GM23248 (cell line): ENCODE data around the gene NBPF3. TPM values are rescaled to one million over a fixed set of nuclear protein-coding genes. Genes with fewer than 3 reads are reported as not detected.
"Not testable (repeated sequence)": the region's sequence is repeated elsewhere in the genome, so short reads cannot be mapped to it uniquely, and the experiment has no call there.

ENCODE experiments used
- DNase-seq: peaks from one replicate; pipeline ENCODE4 v3.0.0-alpha.2; 2015
- H2AFZ ChIP-seq: fragments of 200-600 bp; sonication (generic); 2 replicates; pipeline ENCODE4 v1.6.1; 2016; ENCODE audit warnings: antibody characterized with exemption
- H3F3A ChIP-seq: fragments of 200-600 bp; sonication (generic); 2 replicates; pipeline ENCODE4 v1.6.1; 2016; ENCODE audit warnings: mild to moderate bottlenecking, antibody characterized with exemption, mixed run types; ENCODE audit not compliant: insufficient read depth
- H3K27ac ChIP-seq: fragments of 200-600 bp; sonication (generic); 2 replicates; pipeline ENCODE4 v1.5.1; 2016; ENCODE audit warnings: mild to moderate bottlenecking
- H3K27me3 ChIP-seq: fragments of 200-600 bp; sonication (generic); replicated peaks from 2 replicates; pipeline ENCODE4 v1.6.1; 2016; ENCODE audit warnings: mild to moderate bottlenecking; ENCODE audit not compliant: insufficient read depth
- H3K36me3 ChIP-seq: fragments of 200-600 bp; sonication (generic); 2 replicates; pipeline ENCODE4 v1.6.1; 2016; ENCODE audit warnings: low read depth, mild to moderate bottlenecking
- H3K4me1 ChIP-seq: fragments of 200-600 bp; sonication (generic); 2 replicates; pipeline ENCODE4 v1.6.1; 2016; ENCODE audit warnings: mild to moderate bottlenecking; ENCODE audit not compliant: insufficient read depth
- H3K4me2 ChIP-seq: fragments of 200-600 bp; sonication (generic); one replicate; pipeline ENCODE4 v1.6.1; 2016; ENCODE audit warnings: mild to moderate bottlenecking; ENCODE audit not compliant: unreplicated experiment
- H3K4me3 ChIP-seq: fragments of 200-600 bp; sonication (generic); 2 replicates; pipeline ENCODE4 v1.5.1; 2016; ENCODE audit warnings: mild to moderate bottlenecking
- H3K79me2 ChIP-seq: fragments of 200-600 bp; sonication (generic); 2 replicates; pipeline ENCODE4 v1.6.1; 2016; ENCODE audit warnings: mild to moderate bottlenecking; ENCODE audit not compliant: insufficient read depth
- H3K9ac ChIP-seq: fragments of 200-600 bp; sonication (generic); 2 replicates; pipeline ENCODE4 v1.6.1; 2016; ENCODE audit warnings: mild to moderate bottlenecking
- H3K9me2 ChIP-seq: fragments of 200-600 bp; sonication (generic); 2 replicates; pipeline ENCODE4 v1.6.1; 2016; ENCODE audit warnings: mixed run types, mild to moderate bottlenecking, moderate library complexity; ENCODE audit not compliant: insufficient read depth
- H3K9me3 ChIP-seq: fragments of 200-600 bp; sonication (generic); one replicate; pipeline ENCODE4 v1.6.1; 2017; ENCODE audit warnings: low read depth
- H4K20me1 ChIP-seq: fragments of 200-600 bp; sonication (generic); 2 replicates; pipeline ENCODE4 v1.6.0; 2016; ENCODE audit not compliant: insufficient read depth
- EZH2 ChIP-seq: fragments of 200-600 bp; sonication (generic); IDR thresholded peaks from 2 replicates; pipeline ENCODE4 v1.6.1; 2018; ENCODE audit warnings: antibody characterized with exemption, mild to moderate bottlenecking; ENCODE audit not compliant: insufficient read depth, poor library complexity, severe bottlenecking
- EZH2phosphoT487 ChIP-seq: fragments of 200-600 bp; sonication (generic); IDR thresholded peaks from 2 replicates; pipeline ENCODE4 v1.6.1; 2018; ENCODE audit warnings: antibody characterized with exemption, moderate library complexity, mild to moderate bottlenecking, low read depth; ENCODE audit not compliant: insufficient read depth
- WGBS, 2 experiments: methylation state at CpG; one replicate each; pipeline ENCODE4 v1.1.6; 2015 to 2017; ENCODE audit warnings: low lambda C conversion rate in 2 of 2, low coverage in 1 of 2; ENCODE audit errors: missing lambda C conversion rate in 2 of 2; 5-methylcytosine and 5-hydroxymethylcytosine counted together
- in situ Hi-C: fragments of 300-500 bp; cut with MboI; formaldehyde crosslinking; loops from 2 replicates; pipeline ENCODE4 v1.15.0; 2020
- polyA plus RNA-seq: library from polyadenylated mRNA; unstranded; fragments of >200 nt; fragmentation: Nextera tagmentation; extraction: Ambion mirVana; gene quantifications from 2 replicates; pipeline ENCODE4 v1.2.1, GENCODE V29; 2016
- total RNA-seq: library from RNA; depleted of rRNA; stranded (reverse); fragments of >200 nt; shearing (Covaris generic); gene quantifications from 2 replicates; pipeline ENCODE4 v1.2.3, GENCODE V29; 2014

Gene NBPF3
- total and polyA plus RNA-seq, 2 experiments from 2014 or later: 8.9 to 14.1 TPM

DNA sequence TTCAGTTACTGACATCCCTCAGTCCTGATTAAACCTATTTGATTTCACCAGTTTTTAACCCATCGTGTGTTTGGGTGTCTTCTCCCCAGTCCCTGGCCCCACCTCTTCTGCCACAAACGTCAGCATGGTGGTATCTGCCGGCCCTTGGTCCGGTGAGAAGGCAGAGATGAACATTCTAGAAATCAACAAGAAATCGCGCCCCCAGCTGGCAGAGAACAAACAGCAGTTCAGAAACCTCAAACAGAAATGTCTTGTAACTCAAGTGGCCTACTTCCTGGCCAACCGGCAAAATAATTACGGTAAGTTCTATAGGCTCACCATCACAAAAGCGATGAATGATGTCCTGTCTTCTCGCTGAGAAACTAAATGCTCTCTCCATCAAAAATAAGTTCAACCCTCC lies 28.7 kb downstream of the NBPF3 start:
- peaks cover 6% of the 10 kb centered on the region for H3K4me1 ChIP-seq
- no peak overlapping the region for H3K9ac ChIP-seq
- no peaks in the 10 kb centered on the region for H3F3A ChIP-seq
- H4K20me1 ChIP-seq: no peaks in the 10 kb centered on the region
- H3K36me3 ChIP-seq: no peaks in the 10 kb centered on the region; the same call in 1 of the 2 replicates
- in situ Hi-C loops: no loop called here
- H3K27ac ChIP-seq: no peak overlapping the region
- H2AFZ ChIP-seq: no peak overlapping the region
- H3K27me3 ChIP-seq: no peaks in the 10 kb centered on the region
- no peak for TF ChIP-seq EZH2phosphoT487
- TF ChIP-seq EZH2: no peak
- DNase-seq: peak; percentile 55
- no peak overlapping the region for H3K4me3 ChIP-seq
- no peaks in the 10 kb centered on the region for H3K79me2 ChIP-seq
- no peaks in the 10 kb centered on the region for H3K9me2 ChIP-seq
- 50 to 59% methylated on average over 10 of the region's 10 CpGs for whole genome bisulfite sequencing, 2 experiments
- no peak overlapping the region for H3K4me2 ChIP-seq
- H3K9me3 ChIP-seq: no peaks in the 10 kb centered on the region

GRCh38 chr1:21469581-21469980 lies 29.6 kb downstream of the NBPF3 start:
- no peak overlapping the region for H3K4me3 ChIP-seq
- H2AFZ ChIP-seq: no peak overlapping the region
- in situ Hi-C loops: no loop called here
- no peaks in the 10 kb centered on the region for H3F3A ChIP-seq
- no peak overlapping the region for H3K9ac ChIP-seq
- no peak overlapping the region for H3K4me2 ChIP-seq
- no peaks in the 10 kb centered on the region for H3K27me3 ChIP-seq
- H3K4me1 ChIP-seq: peaks cover 6% of the 10 kb centered on the region
- H3K36me3 ChIP-seq: no peaks in the 10 kb centered on the region; the same call in 1 of the 2 replicates
- H3K79me2 ChIP-seq: no peaks in the 10 kb centered on the region
- H3K9me2 ChIP-seq: no peaks in the 10 kb centered on the region
- no peaks in the 10 kb centered on the region for H4K20me1 ChIP-seq
- H3K27ac ChIP-seq: no peak overlapping the region
- 96% methylated on average over 9 of the region's 9 CpGs for WGBS, 2 experiments
- DNase-seq: no peak
- TF ChIP-seq EZH2phosphoT487: no peak
- TF ChIP-seq EZH2: no peak
- H3K9me3 ChIP-seq: no peaks in the 10 kb centered on the region

DNA sequence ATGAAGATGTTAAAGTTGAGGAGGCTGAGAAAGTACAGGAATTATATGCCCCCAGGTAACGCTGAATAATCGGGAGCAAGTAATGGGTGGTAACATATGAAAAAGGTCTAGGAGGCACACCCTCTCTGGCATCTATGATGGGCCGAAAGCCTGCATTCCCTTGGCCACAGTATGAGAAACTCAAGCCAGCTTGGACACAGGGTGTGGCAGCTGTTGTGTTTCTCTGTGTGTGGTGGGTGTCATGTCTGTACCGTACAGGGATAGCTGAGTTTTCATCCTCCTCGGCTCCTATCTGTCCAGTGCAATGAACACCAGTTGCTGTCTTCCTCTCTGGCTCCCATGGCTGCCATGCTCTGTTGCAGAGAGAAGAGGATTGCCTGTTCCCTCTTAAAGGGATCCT lies 32.9 kb downstream of the NBPF3 start:
- Histone ChIP-seq H3K27me3 (no peaks in the 10 kb centered on the region), H3K36me3 (no peaks in the 10 kb centered on the region; the same call in 1 of the 2 replicates), H3K79me2 (no peaks in the 10 kb centered on the region), H3K4me1 (no peaks in the 10 kb centered on the region), H2AFZ (no peak overlapping the region), H3F3A (no peaks in the 10 kb centered on the region), H3K9me3 (no peaks in the 10 kb centered on the region), H3K27ac (no peak overlapping the region), H3K4me3 (no peak overlapping the region), H3K9ac (no peak overlapping the region), H3K9me2 (no peaks in the 10 kb centered on the region), H4K20me1 (no peaks in the 10 kb centered on the region), H3K4me2 (no peak overlapping the region)
- no peak for DNase-seq
- WGBS, 2 experiments: 37 to 51% methylated on average over 5 of the region's 5 CpGs
- in situ Hi-C loops: no loop called here
- no peak for TF ChIP-seq EZH2phosphoT487
- TF ChIP-seq EZH2: no peak

DNA sequence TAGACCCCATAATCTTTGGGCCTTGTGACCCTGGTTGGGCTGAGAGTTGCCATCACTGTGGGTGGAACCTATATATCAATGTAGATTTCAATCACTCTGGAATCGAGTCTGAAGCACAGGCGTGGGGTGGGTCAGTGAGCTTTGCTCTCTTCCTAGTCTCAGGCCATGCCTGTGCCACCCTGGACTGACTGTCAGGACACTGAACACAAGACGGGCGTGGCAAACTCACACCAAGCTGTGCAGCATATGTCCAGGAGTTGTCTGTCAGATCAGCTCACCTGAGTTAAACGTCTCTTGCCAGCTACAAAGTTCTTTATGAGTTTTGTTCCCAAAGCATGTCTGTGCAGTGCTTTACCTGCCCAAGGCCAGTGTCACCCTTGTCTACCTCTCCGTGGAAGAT lies 38.4 kb downstream of the NBPF3 start:
- in situ Hi-C loops: loop anchor here (25.0 kb wide), 2 partner anchors 91 to 241 kb away; no protein-coding TSS in a partner anchor
- H3F3A ChIP-seq: no peaks in the 10 kb centered on the region
- peaks cover 6% of the 10 kb centered on the region for H3K36me3 ChIP-seq
- H3K9me2 ChIP-seq: no peaks in the 10 kb centered on the region
- 91 to 96% methylated on average over 6 of the region's 6 CpGs for WGBS, 2 experiments
- H4K20me1 ChIP-seq: no peaks in the 10 kb centered on the region
- H3K27me3 ChIP-seq: no peaks in the 10 kb centered on the region
- no peak overlapping the region for H2AFZ ChIP-seq
- H3K27ac ChIP-seq: no peak overlapping the region
- no peak overlapping the region for H3K9ac ChIP-seq
- H3K9me3 ChIP-seq: no peaks in the 10 kb centered on the region
- no peak overlapping the region for H3K4me3 ChIP-seq
- no peaks in the 10 kb centered on the region for H3K79me2 ChIP-seq
- TF ChIP-seq EZH2phosphoT487 (no peak), EZH2 (no peak)
- H3K4me1 ChIP-seq: no peaks in the 10 kb centered on the region
- DNase-seq: no peak
- no peak overlapping the region for H3K4me2 ChIP-seq

GRCh38 chr1:21483881-21484280 lies 43.9 kb downstream of the NBPF3 start:
- not testable (repeated sequence) for H3K9me2 ChIP-seq, H3K4me2 ChIP-seq, H3K36me3 ChIP-seq, DNase-seq, H3K27me3 ChIP-seq, H3K4me1 ChIP-seq, H3K9ac ChIP-seq, H3K27ac ChIP-seq, H2AFZ ChIP-seq, H3K9me3 ChIP-seq, H3F3A ChIP-seq, H3K4me3 ChIP-seq, H3K79me2 ChIP-seq, H4K20me1 ChIP-seq
- WGBS, 2 experiments: 92 to 97% methylated on average over 4 of the region's 4 CpGs
- in situ Hi-C loops: loop anchor here (25.0 kb wide), 2 partner anchors 97 to 247 kb away; no protein-coding TSS in a partner anchor
